HG03457 (cell line): ENCODE results near the gene LAMB4.

Source experiments
- ATAC-seq: cut with Tn5 transposase; IDR thresholded peaks from one replicate; pipeline ENCODE4 v1.9.1; 2021; ENCODE audit warnings: moderate number of reproducible peaks; ENCODE audit not compliant: unreplicated experiment

The LAMB4 gene

DNA sequence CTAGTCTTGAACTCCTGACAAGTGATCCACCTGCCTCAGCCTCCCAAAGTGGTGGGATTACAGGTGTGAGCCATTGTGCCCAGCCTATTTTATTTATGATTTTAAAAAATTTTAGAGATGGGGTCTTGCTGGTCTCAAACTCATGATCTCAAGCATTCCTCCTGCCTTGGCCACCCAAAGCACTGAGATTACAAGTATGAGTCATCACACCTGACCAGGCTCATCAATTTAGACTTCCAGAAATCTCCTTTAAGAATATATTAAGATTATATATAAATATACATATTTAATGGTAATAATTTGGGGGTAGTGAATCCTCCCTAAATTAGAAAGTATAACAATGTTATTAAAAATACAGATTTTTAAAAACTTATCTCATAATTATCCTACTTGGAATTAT lies 156.3 kb downstream of the LAMB4 start:
- ATAC-seq, result no peak
